NCI-H1417 (cell line): ENCODE measurements around the gene VWA1.
A peak's percentile ranks its signal among the peaks of the same experiment; 100 is the strongest.
"Not testable (repeated sequence)": the region's sequence is repeated elsewhere in the genome, so short reads cannot be mapped to it uniquely, and the experiment has no call there.

Experiments
- DNase-seq, 3 experiments: peaks; one replicate each; lab custom pipeline; 2025; lab: John Stamatoyannopoulos, UW

Gene VWA1

GRCh38 chr1:1435106-1435903 is at the start of gene VWA1:
Gene VWA1 (plus strand): TSS chr1:1435690. CDS start chr1:1435749, 59 bp downstream.
- DNase-seq: peak in 2 of 3 experiments; percentile 54 to 65

GRCh38 chr1:1385931-1386330 is 49.6 kb upstream of the VWA1 start:
- DNase-seq: no peak

GRCh38 chr1:1387098-1388077 is 48.1 kb upstream of the VWA1 start:
- no peak for DNase-seq

GRCh38 chr1:1388078-1388472 is 47.4 kb upstream of the VWA1 start:
- no peak for DNase-seq

- DNase-seq: no peak
These were observed 44.8 kb upstream of the VWA1 start for GRCh38 chr1:1390675-1391074.

GRCh38 chr1:1391225-1391624 is 44.3 kb upstream of the VWA1 start:
- DNase-seq: no peak

GRCh38 chr1:1393014-1393413 is 42.5 kb upstream of the VWA1 start:
- no peak for DNase-seq

GRCh38 chr1:1393428-1393827 is 42.1 kb upstream of the VWA1 start:
- DNase-seq: no peak

- no peak for DNase-seq
These were observed 41.4 kb upstream of the VWA1 start for GRCh38 chr1:1394116-1394515.

- no peak for DNase-seq
These were observed 40.3 kb upstream of the VWA1 start for GRCh38 chr1:1395166-1395565.

GRCh38 chr1:1397839-1398523 is 37.5 kb upstream of the VWA1 start:
- DNase-seq: no peak

- no peak for DNase-seq
These were observed 36.8 kb upstream of the VWA1 start for GRCh38 chr1:1398677-1399186.

GRCh38 chr1:1399187-1399871 is 36.2 kb upstream of the VWA1 start, which contains the start of gene CCNL2:
Gene CCNL2 (minus strand): TSS chr1:1399335. CDS start chr1:1399306, 29 bp downstream.
- peak; percentile 98 to 99 (median 98) for DNase-seq

GRCh38 chr1:1399872-1400575 is 35.5 kb upstream of the VWA1 start:
- DNase-seq: peak in 2 of 3 experiments; percentile 38 to 61

GRCh38 chr1:1400576-1401456 is 34.7 kb upstream of the VWA1 start:
- no peak for DNase-seq

- no peak for DNase-seq
These were observed 34.0 kb upstream of the VWA1 start for GRCh38 chr1:1401457-1402010.

- peak in 1 of 3 experiments; percentile 36 for DNase-seq
These were observed 33.2 kb upstream of the VWA1 start for GRCh38 chr1:1402072-1402900.

GRCh38 chr1:1402901-1403392 is 32.5 kb upstream of the VWA1 start:
- not testable (repeated sequence) for DNase-seq
